ENCODE data around the gene TSSC4. TPM values are rescaled to one million over a fixed set of nuclear protein-coding genes. Genes with fewer than 3 reads are reported as not detected.
A peak's percentile ranks its signal among the peaks of the same experiment; 100 is the strongest.

TSSC4 gene
- total and polyA plus RNA-seq, 2 of the 13 experiments (the other 11 are each of a cell fraction or from before 2014, with no cell fraction given), result 16.2 to 58.6 TPM

- TF ChIP-seq HIC2 (CRISPR knock-in tag; IDR thresholded peaks at IDR 0.05; ENCODE audit: low read depth) (no peak), TFDP1 (CRISPR knock-in tag; IDR thresholded peaks at IDR 0.05; ENCODE audit: borderline replicate concordance) (no peak), NFATC3 (CRISPR knock-in tag; IDR thresholded peaks at IDR 0.05) (no peak), ZNF17 (CRISPR knock-in tag; IDR thresholded peaks at IDR 0.05) (no peak), ZNF235 (CRISPR knock-in tag; IDR thresholded peaks at IDR 0.05; ENCODE audit: borderline replicate concordance) (no peak), GLMP (CRISPR knock-in tag; IDR thresholded peaks at IDR 0.05; ENCODE audit: borderline replicate concordance) (no peak), STAT6 (CRISPR knock-in tag; IDR thresholded peaks at IDR 0.05; ENCODE audit: borderline replicate concordance) (no peak), PHF21A (CRISPR knock-in tag; IDR thresholded peaks at IDR 0.05) (no peak), ZNF850 (CRISPR knock-in tag; conservative IDR thresholded peaks at IDR 0.05) (no peak), TFAP4 (IDR thresholded peaks at IDR 0.05; ENCODE audit: borderline replicate concordance, low read depth) (no peak), ZNF337 (CRISPR knock-in tag; IDR thresholded peaks at IDR 0.05; ENCODE audit: borderline replicate concordance, low read depth) (no peak), ADNP (CRISPR knock-in tag; IDR thresholded peaks at IDR 0.05) (no peak), ZNF576 (CRISPR knock-in tag; IDR thresholded peaks at IDR 0.05) (no peak), ZMYM4 (CRISPR knock-in tag; IDR thresholded peaks at IDR 0.05) (no peak), YEATS2 (CRISPR knock-in tag; IDR thresholded peaks at IDR 0.05; ENCODE audit: borderline replicate concordance) (no peak), TOE1 (CRISPR knock-in tag; IDR thresholded peaks at IDR 0.05) (no peak), FOXP4 (CRISPR knock-in tag; IDR thresholded peaks at IDR 0.05) (no peak), CBFB (CRISPR knock-in tag; IDR thresholded peaks at IDR 0.05) (no peak), SPEN (CRISPR knock-in tag; IDR thresholded peaks at IDR 0.05; ENCODE audit: low read depth) (peak; percentile 81)
These were observed 20.1 kb downstream of the TSSC4 start (continued) for GRCh38 chr11:2420502-2421225.

All from HepG2 (cell line).